HG02798 (cell line): ENCODE measurements around the gene MAMDC2.

Experiments used
- ATAC-seq: cut with Tn5 transposase; IDR thresholded peaks from one replicate; pipeline ENCODE4 v1.9.1; 2021; ENCODE audit warnings: mild to moderate bottlenecking; ENCODE audit not compliant: unreplicated experiment, poor library complexity

The MAMDC2 gene, protein sequence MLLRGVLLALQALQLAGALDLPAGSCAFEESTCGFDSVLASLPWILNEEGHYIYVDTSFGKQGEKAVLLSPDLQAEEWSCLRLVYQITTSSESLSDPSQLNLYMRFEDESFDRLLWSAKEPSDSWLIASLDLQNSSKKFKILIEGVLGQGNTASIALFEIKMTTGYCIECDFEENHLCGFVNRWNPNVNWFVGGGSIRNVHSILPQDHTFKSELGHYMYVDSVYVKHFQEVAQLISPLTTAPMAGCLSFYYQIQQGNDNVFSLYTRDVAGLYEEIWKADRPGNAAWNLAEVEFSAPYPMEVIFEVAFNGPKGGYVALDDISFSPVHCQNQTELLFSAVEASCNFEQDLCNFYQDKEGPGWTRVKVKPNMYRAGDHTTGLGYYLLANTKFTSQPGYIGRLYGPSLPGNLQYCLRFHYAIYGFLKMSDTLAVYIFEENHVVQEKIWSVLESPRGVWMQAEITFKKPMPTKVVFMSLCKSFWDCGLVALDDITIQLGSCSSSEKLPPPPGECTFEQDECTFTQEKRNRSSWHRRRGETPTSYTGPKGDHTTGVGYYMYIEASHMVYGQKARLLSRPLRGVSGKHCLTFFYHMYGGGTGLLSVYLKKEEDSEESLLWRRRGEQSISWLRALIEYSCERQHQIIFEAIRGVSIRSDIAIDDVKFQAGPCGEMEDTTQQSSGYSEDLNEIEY

GRCh38 chr9:70043689-70044489 lies at the start of gene MAMDC2:
TSS of gene MAMDC2 (plus strand) at chr9:70043848. CDS start at chr9:70044198, 350 bp downstream.
- ATAC-seq: no peak

- no peak for ATAC-seq
These were observed 47.8 kb upstream of the MAMDC2 start for GRCh38 chr9:69995846-69996245.

- ATAC-seq: no peak
These were observed 46.7 kb upstream of the MAMDC2 start for GRCh38 chr9:69996967-69997366.

DNA sequence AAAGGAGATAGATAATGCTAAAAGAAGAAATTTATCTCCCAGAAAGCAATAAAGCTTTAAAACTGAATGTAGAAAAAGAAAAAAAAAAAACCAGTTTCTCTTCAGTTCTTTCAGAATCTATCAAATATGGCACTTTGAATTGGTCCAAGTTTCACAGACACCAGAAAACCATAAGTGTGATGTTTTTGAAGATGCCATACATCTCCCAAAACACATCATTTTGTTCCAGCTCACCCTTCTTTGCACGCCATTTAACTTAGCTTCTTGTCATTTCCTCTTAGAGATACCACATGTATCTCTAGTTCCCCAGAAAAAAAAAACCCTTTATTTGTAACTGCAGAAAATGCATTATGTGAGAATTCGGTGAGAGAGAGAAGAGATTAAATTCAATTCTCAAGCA lies 46.1 kb upstream of the MAMDC2 start:
- no peak for ATAC-seq

- ATAC-seq: no peak
These were observed 44.3 kb upstream of the MAMDC2 start for GRCh38 chr9:69999315-69999714.

DNA sequence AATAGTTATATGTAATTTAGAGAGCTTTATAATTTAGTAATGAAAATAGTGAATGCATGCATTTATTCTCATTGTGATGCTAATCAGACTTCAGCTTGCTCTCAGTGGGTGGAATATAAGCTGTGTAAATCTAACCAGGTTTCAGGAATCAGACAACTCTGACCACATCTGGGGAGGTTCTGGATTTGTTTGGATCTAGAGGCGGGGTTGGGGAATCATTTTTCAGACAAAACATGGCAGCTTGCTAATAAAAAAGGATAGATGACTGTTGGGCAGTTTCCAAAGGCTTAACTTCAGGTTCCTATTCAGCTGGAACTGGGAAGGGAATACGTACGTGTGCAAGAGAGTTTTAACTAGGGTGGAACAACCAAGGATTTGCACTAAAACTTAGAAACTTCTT lies 43.2 kb upstream of the MAMDC2 start:
- ATAC-seq: no peak

GRCh38 chr9:70003901-70004714 lies 39.5 kb upstream of the MAMDC2 start:
- no peak for ATAC-seq

DNA sequence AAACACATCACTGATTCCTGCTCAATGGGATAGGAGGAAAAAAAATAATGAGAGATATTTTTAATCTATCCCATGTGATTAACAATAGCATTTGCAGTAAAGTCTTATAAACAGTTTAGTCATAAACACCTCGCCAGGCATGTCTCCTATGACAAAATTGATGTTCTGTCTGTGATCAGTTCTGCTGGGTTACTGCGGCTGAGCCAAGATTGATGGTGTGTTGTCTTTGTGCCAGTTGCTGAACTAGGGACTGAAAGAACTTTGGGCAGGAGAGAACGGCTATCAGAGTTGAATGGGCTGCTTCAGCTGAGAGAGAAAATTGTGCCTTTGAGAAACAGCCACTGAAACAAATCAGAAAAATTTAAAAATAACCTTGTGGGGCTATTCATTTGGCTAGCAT lies 37.3 kb upstream of the MAMDC2 start:
- ATAC-seq: no peak

GRCh38 chr9:70007831-70008230 lies 35.8 kb upstream of the MAMDC2 start:
- ATAC-seq: no peak

DNA sequence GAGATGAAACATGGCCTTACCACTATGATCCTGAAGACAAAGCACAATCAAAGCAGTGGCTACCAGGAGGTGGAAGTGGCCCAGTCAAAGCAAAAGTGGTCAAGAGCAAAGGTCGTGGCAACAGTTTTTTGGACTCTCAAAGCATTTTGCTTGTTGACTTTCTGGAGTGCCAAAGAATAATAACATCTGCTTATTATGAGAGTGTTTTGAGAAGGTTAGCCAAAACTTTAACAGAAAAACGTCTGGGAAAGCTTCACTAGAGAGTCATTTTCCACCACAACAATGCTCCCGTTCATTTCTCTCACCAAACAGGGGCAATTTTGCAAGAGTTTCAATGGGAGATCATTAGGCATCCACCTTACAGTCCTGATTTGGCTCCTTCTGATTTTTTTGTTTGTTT lies 33.6 kb upstream of the MAMDC2 start:
- no peak for ATAC-seq

GRCh38 chr9:70011366-70011765 lies 32.3 kb upstream of the MAMDC2 start:
- no peak for ATAC-seq

GRCh38 chr9:70012569-70012968 lies 31.1 kb upstream of the MAMDC2 start:
- ATAC-seq: no peak

GRCh38 chr9:70013598-70014196 lies 30.0 kb upstream of the MAMDC2 start:
- no peak for ATAC-seq

DNA sequence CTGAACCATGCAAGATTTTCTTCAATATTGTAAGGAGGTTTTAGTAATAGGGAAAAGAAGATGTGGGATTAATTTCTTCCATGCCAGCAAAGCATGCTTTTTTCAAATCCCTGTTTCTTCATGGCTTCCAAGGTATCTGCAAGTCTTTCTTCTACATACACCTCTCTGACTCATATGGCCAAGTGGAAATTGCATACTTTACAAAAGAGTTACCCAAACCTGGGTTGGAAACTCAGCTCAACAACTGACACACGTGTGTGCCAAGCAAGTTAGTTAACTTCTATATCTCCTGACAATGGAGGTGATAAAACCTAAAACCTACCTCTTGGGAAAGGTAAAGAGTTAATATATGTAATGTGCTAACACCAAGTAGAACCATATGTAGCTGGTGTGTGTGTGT lies 28.5 kb upstream of the MAMDC2 start:
- no peak for ATAC-seq

DNA sequence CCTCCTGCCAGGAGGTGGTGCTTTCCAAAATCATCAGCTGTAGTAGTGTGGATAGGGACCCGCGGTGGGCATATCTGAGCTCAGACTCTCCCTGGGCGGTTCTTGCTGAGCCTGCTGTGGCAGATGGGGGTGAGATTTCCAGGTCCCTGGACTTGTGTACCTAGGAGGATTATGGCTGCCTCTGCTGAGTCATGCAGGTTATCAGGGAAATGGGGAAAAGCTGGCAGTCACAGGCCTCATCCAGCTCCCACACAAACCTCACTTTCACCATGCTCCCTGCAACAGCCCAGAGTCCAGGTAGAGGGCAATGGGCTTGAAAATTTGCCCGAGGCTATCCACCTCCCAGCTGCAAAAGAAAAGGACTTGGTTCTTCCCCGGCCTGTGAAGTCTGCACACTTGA lies 23.4 kb upstream of the MAMDC2 start:
- ATAC-seq: no peak

DNA sequence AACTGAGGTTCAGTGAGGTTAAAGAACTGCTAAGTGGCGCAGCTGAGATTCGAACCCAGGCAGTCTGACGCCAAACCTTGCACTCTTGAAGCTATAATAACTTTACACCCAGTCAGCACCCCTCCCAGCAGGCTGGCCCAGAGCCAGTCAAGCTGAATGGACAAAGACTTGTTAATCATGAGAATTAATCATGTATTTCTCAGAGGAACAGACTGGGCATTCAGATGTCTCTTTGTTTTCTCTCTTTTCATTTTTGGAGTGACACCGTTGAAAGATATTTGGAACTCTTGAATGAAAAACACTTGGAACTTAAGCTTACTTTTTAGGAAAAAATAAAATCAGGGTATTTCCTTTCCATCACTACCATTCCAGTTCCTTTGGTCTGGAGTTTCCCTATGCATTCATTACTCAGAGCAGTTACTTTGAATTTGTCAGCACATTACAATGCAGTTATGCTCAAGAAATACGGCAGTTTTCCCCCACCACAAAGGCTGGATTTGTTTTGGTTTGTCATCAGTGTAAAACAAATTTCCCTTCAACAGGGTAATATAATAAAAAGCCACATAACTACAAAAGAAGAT lies 22.6 kb upstream of the MAMDC2 start:
- ATAC-seq: no peak

DNA sequence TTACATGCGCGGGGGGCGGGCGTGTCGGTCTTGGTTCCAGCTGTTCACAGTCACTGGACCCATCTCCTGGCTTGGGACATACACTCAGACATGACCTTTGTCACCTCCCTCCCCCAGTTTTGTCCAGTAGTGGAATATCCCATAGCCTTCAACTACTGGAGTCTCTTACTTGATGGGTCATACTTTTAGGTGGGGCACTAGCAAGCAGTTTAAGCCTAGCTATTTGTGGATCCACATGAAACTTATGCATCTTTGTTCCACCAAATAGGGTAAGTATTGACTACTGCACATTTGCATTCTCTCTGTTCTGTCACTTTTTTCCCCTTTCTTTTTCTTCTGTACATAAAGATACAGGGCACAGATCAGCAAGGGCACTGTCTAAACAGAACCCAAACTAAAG lies 15.4 kb upstream of the MAMDC2 start:
- ATAC-seq: no peak

- ATAC-seq: no peak
These were observed 13.5 kb upstream of the MAMDC2 start for GRCh38 chr9:70030156-70030555.

- ATAC-seq: no peak
These were observed 12.5 kb upstream of the MAMDC2 start for GRCh38 chr9:70031141-70031545.
